Mesothelial cell of epicardium (in vitro differentiated cells): ENCODE data around the gene TLK2. TPM values are rescaled to one million over a fixed set of nuclear protein-coding genes. Genes with fewer than 3 reads are reported as not detected.
"Not testable (repeated sequence)": the region's sequence is repeated elsewhere in the genome, so short reads cannot be mapped to it uniquely, and the experiment has no call there.

ENCODE experiments used
- DNase-seq, 2 experiments: peaks; one replicate each; pipeline ENCODE4 v3.0.0; 2021; ENCODE audit warnings: low spot score in 2 of 2; ENCODE audit not compliant: unreplicated experiment in 2 of 2
- H3K27ac Mint-ChIP-seq: 2 replicates; pipeline ENCODE4 v1.8.0; 2021; ENCODE audit warnings: mixed read lengths
- H3K27me3 Mint-ChIP-seq: 2 replicates; pipeline ENCODE4 v1.8.0; 2021; ENCODE audit warnings: low read depth, mixed read lengths
- H3K36me3 Mint-ChIP-seq: 2 replicates; pipeline ENCODE4 v1.8.0; 2021; ENCODE audit warnings: mixed read lengths
- H3K4me1 Mint-ChIP-seq: 2 replicates; pipeline ENCODE4 v1.8.0; 2021; ENCODE audit warnings: mixed read lengths
- H3K4me3 Mint-ChIP-seq: 2 replicates; pipeline ENCODE4 v1.8.0; 2021; ENCODE audit warnings: mild to moderate bottlenecking, moderate library complexity, mixed read lengths
- H3K9me3 Mint-ChIP-seq: 2 replicates; pipeline ENCODE4 v1.8.0; 2021; ENCODE audit warnings: mixed read lengths
- total RNA-seq: library from RNA; stranded (reverse); gene quantifications from 3 replicates; pipeline ENCODE4 v1.2.1, GENCODE V29; 2021
- TF ChIP-seq, protein P1 (sequence below): fragments of 200-600 bp; sonication (generic); IDR thresholded peaks from one replicate; pipeline ENCODE4 v1.5.0; 2021; ENCODE audit warnings: antibody characterized with exemption; ENCODE audit not compliant: unreplicated experiment

The TLK2 gene
- 61.6 to 67.8 TPM (median 61.9 TPM) in 3 replicates for total RNA-seq

GRCh38 chr17:62478424-62478879 lies at the start of gene TLK2:
Gene TLK2, plus strand, starts transcription at chr17:62478825. Its CDS starts 2,301 bp downstream, at chr17:62481126.
- Mint-ChIP-seq H3K9me3 (no peaks in the 10 kb centered on the region), H3K27me3 (no peaks in the 10 kb centered on the region), H3K4me3 (peak within 1 kb of the TSS; percentile 92), H3K4me1 (peaks cover 24% of the 10 kb centered on the region), H3K27ac (peak within 1 kb of the TSS; percentile 99), H3K36me3 (peaks cover 9% of the 10 kb centered on the region)
- DNase-seq = peak; percentile 78 to 79
- TF ChIP-seq, protein P1, sequence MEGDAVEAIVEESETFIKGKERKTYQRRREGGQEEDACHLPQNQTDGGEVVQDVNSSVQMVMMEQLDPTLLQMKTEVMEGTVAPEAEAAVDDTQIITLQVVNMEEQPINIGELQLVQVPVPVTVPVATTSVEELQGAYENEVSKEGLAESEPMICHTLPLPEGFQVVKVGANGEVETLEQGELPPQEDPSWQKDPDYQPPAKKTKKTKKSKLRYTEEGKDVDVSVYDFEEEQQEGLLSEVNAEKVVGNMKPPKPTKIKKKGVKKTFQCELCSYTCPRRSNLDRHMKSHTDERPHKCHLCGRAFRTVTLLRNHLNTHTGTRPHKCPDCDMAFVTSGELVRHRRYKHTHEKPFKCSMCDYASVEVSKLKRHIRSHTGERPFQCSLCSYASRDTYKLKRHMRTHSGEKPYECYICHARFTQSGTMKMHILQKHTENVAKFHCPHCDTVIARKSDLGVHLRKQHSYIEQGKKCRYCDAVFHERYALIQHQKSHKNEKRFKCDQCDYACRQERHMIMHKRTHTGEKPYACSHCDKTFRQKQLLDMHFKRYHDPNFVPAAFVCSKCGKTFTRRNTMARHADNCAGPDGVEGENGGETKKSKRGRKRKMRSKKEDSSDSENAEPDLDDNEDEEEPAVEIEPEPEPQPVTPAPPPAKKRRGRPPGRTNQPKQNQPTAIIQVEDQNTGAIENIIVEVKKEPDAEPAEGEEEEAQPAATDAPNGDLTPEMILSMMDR = no peak

DNA sequence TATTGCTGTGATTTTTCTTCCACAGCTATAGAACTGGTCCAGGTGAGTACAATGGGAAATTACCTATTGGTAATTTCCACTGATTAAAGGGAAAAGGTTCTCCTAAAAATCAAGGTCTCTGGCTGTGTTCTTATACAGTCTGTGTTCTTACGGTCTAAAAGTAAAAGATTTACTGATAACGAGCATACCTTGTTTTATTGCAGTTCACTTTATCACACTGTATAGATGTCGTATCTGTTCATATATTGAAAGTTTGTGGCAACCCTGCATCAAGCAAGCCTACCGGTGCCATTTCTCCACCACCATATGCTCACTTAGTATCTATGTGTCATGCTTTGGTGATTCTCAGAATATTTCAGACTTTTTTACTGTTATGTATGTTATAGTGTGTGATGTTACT lies 43.4 kb upstream of the TLK2 start:
- not testable (repeated sequence) for DNase-seq, H3K4me3 Mint-ChIP-seq, H3K9me3 Mint-ChIP-seq, H3K27me3 Mint-ChIP-seq, H3K4me1 Mint-ChIP-seq, H3K27ac Mint-ChIP-seq
- H3K36me3 Mint-ChIP-seq = peaks cover 23% of the 10 kb centered on the region

GRCh38 chr17:62441181-62441580 lies 37.4 kb upstream of the TLK2 start:
- peaks cover 28% of the 10 kb centered on the region for H3K36me3 Mint-ChIP-seq
- H3K9me3 Mint-ChIP-seq, H3K4me3 Mint-ChIP-seq, DNase-seq, H3K27me3 Mint-ChIP-seq, H3K27ac Mint-ChIP-seq, H3K4me1 Mint-ChIP-seq: not testable (repeated sequence)

- Mint-ChIP-seq H3K4me3 (no peak overlapping the region), H3K9me3 (no peaks in the 10 kb centered on the region), H3K27ac (no peak overlapping the region), H3K4me1 (no peaks in the 10 kb centered on the region), H3K36me3 (peaks cover 37% of the 10 kb centered on the region), H3K27me3 (no peaks in the 10 kb centered on the region)
- no peak for DNase-seq
- TF ChIP-seq, protein P1 = no peak
Observed at GRCh38 chr17:62444063-62444462, 34.6 kb upstream of the TLK2 start.

DNA sequence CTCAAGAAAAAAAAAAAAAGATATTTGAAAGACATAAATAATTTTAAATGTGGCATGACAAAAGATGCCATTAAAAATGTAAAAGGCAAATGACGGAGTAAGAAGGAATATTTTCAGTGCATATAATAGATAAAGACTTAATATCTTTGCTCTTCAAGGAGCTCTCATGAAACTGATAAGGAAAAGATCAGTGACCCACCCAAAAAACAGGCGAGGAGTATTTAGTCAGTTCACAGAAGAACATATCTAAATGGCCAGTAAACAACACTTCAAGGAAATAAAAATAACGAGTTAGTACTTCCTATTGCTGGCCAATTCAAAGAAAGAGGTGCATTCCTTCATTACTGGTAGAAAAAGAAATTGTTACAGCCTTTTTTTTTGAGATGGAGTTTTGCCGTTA lies 32.8 kb upstream of the TLK2 start:
- H3K27ac Mint-ChIP-seq, H3K4me3 Mint-ChIP-seq, H3K4me1 Mint-ChIP-seq, H3K27me3 Mint-ChIP-seq, DNase-seq, H3K9me3 Mint-ChIP-seq: not testable (repeated sequence)
- peaks cover 32% of the 10 kb centered on the region for H3K36me3 Mint-ChIP-seq

- H3K9me3 Mint-ChIP-seq, H3K4me1 Mint-ChIP-seq, H3K27me3 Mint-ChIP-seq, H3K27ac Mint-ChIP-seq, DNase-seq, H3K4me3 Mint-ChIP-seq: not testable (repeated sequence)
- H3K36me3 Mint-ChIP-seq = peaks cover 18% of the 10 kb centered on the region
Observed at GRCh38 chr17:62452195-62452594, 26.4 kb upstream of the TLK2 start.

DNA sequence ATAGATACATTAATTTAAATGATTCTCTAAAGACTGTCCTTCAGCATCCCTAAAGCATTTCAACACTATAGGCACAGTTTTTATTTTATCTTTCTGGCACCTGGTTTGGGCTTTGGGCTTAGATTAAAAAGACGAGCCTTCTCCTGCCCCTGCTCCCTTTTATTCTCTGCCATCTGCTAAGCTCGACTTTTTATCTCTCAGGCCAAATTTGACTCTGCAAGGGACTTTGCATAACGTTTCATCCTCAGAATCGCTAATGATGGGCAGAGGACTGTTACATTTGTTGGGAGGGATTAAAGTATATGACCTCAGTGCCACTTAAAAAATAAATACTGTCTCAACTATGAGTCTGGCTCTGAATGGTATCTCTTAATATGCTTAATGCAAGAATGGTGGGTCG lies 25.6 kb upstream of the TLK2 start:
- H3K27ac Mint-ChIP-seq, DNase-seq, H3K4me3 Mint-ChIP-seq, H3K27me3 Mint-ChIP-seq, H3K9me3 Mint-ChIP-seq, H3K4me1 Mint-ChIP-seq: not testable (repeated sequence)
- peaks cover 11% of the 10 kb centered on the region for H3K36me3 Mint-ChIP-seq

GRCh38 chr17:62453656-62454055 lies 25.0 kb upstream of the TLK2 start:
- H3K9me3 Mint-ChIP-seq, H3K4me1 Mint-ChIP-seq, H3K4me3 Mint-ChIP-seq, H3K27me3 Mint-ChIP-seq, DNase-seq, H3K27ac Mint-ChIP-seq, H3K36me3 Mint-ChIP-seq: not testable (repeated sequence)

GRCh38 chr17:62454111-62454510 lies 24.5 kb upstream of the TLK2 start:
- H3K9me3 Mint-ChIP-seq, H3K27ac Mint-ChIP-seq, H3K27me3 Mint-ChIP-seq, DNase-seq, H3K4me3 Mint-ChIP-seq, H3K36me3 Mint-ChIP-seq, H3K4me1 Mint-ChIP-seq: not testable (repeated sequence)
